Hepatocyte (in vitro differentiated cells): ENCODE data around the gene LDLRAD3. TPM values are rescaled to one million over a fixed set of nuclear protein-coding genes. Genes with fewer than 3 reads are reported as not detected.

ENCODE experiments used
- DNase-seq: peaks from one replicate; pipeline ENCODE4 v3.0.0-alpha.2; 2016; ENCODE audit warnings: low spot score
- H2AFZ ChIP-seq: fragments of 200-600 bp; sonication (generic); 2 replicates; pipeline ENCODE4 v1.6.0; 2016; ENCODE audit warnings: antibody characterized with exemption, mild to moderate bottlenecking
- H3K27ac ChIP-seq: fragments of 200-600 bp; sonication (generic); 2 replicates; pipeline ENCODE4 v1.5.1; 2016; ENCODE audit warnings: mild to moderate bottlenecking
- H3K27me3 ChIP-seq: fragments of 200-600 bp; sonication (generic); 2 replicates; pipeline ENCODE4 v1.6.1; 2016
- H3K36me3 ChIP-seq: fragments of 200-600 bp; sonication (generic); replicated peaks from 2 replicates; pipeline ENCODE4 v1.5.1; 2016; ENCODE audit warnings: low read depth; ENCODE audit not compliant: insufficient read depth
- H3K4me1 ChIP-seq: fragments of 200-600 bp; sonication (generic); 2 replicates; pipeline ENCODE4 v1.5.1; 2016; ENCODE audit warnings: mild to moderate bottlenecking, moderate library complexity; ENCODE audit not compliant: insufficient read depth
- H3K4me2 ChIP-seq: fragments of 200-600 bp; sonication (generic); 2 replicates; pipeline ENCODE4 v1.6.0; 2016
- H3K4me3 ChIP-seq: fragments of 200-600 bp; sonication (generic); 2 replicates; pipeline ENCODE4 v1.5.1; 2016; ENCODE audit warnings: mild to moderate bottlenecking
- H3K79me2 ChIP-seq: fragments of 200-600 bp; sonication (generic); 2 replicates; pipeline ENCODE4 v1.6.0; 2017; ENCODE audit warnings: mild to moderate bottlenecking
- H3K9me2 ChIP-seq: fragments of 200-600 bp; sonication (generic); replicated peaks from 2 replicates; pipeline ENCODE4 v1.6.0; 2017; ENCODE audit warnings: mild to moderate bottlenecking; ENCODE audit not compliant: insufficient read depth
- H3K9me3 ChIP-seq: fragments of 200-600 bp; sonication (generic); 2 replicates; pipeline ENCODE4 v1.5.1; 2016; ENCODE audit warnings: low read depth, mild to moderate bottlenecking
- H4K20me1 ChIP-seq: fragments of 200-600 bp; sonication (generic); 2 replicates; pipeline ENCODE4 v1.6.0; 2016; ENCODE audit warnings: mild to moderate bottlenecking; ENCODE audit not compliant: insufficient read depth, poor library complexity, severe bottlenecking
- CTCF ChIP-seq: fragments of 200-600 bp; sonication (generic); IDR thresholded peaks from 2 replicates; pipeline ENCODE4 v1.5.1; 2016; ENCODE audit warnings: antibody characterized with exemption, mild to moderate bottlenecking; ENCODE audit not compliant: poor library complexity
- EZH2 ChIP-seq: fragments of 200-600 bp; sonication (generic); IDR thresholded peaks from 2 replicates; pipeline ENCODE4 v1.6.1; 2016; ENCODE audit warnings: antibody characterized with exemption, mild to moderate bottlenecking, borderline replicate concordance
- EZH2phosphoT487 ChIP-seq: fragments of 200-600 bp; sonication (generic); IDR thresholded peaks from one replicate; pipeline ENCODE4 v1.6.1; 2018; ENCODE audit warnings: antibody characterized with exemption, mild to moderate bottlenecking, low read depth, moderate library complexity; ENCODE audit not compliant: unreplicated experiment, severe bottlenecking
- WGBS: methylation state at CpG from one replicate; pipeline ENCODE4 v1.1.6; 2016; ENCODE audit warnings: low lambda C conversion rate; ENCODE audit errors: missing lambda C conversion rate; 5-methylcytosine and 5-hydroxymethylcytosine counted together
- polyA plus RNA-seq: library from polyadenylated mRNA; unstranded; fragments of >200 nt; fragmentation: Nextera tagmentation; extraction: Ambion mirVana; gene quantifications from 2 replicates; pipeline ENCODE4 v1.2.1, GENCODE V29; 2016
- total RNA-seq: library from RNA; depleted of rRNA; stranded (reverse); fragments of >200 nt; gene quantifications from 2 replicates; pipeline ENCODE4 v1.2.3, GENCODE V29; 2014

Gene LDLRAD3
- total and polyA plus RNA-seq, 2 experiments from 2014 or later, result 12.2 TPM

- Histone ChIP-seq H3K9me2 (no peaks in the 10 kb centered on the region), H3K79me2 (peaks cover 25% of the 10 kb centered on the region), H3K27me3 (no peaks in the 10 kb centered on the region), H2AFZ (no peak overlapping the region), H3K9me3 (no peaks in the 10 kb centered on the region), H3K27ac (peak overlapping the region; percentile 64), H3K4me3 (no peak overlapping the region), H3K4me2 (no peak overlapping the region), H3K36me3 (no peaks in the 10 kb centered on the region), H4K20me1 (no peaks in the 10 kb centered on the region), H3K4me1 (peaks cover 22% of the 10 kb centered on the region)
- 96% methylated on average over 3 of the region's 3 CpGs for WGBS
- no peak for DNase-seq
- TF ChIP-seq CTCF (no peak), EZH2 (no peak), EZH2phosphoT487 (no peak)
Observed at GRCh38 chr11:35970445-35970844, 26.6 kb downstream of the LDLRAD3 start.

GRCh38 chr11:35971841-35972422, 28.1 kb downstream of the LDLRAD3 start:
- H3K27ac ChIP-seq, result no peak overlapping the region
- no peaks in the 10 kb centered on the region for H3K36me3 ChIP-seq
- H3K4me2 ChIP-seq, result no peak overlapping the region
- peaks cover 13% of the 10 kb centered on the region for H3K79me2 ChIP-seq
- no peak for DNase-seq
- no peaks in the 10 kb centered on the region for H4K20me1 ChIP-seq
- H3K4me3 ChIP-seq, result no peak overlapping the region
- H3K9me2 ChIP-seq, result no peaks in the 10 kb centered on the region
- H3K27me3 ChIP-seq, result no peaks in the 10 kb centered on the region
- WGBS, result 93% methylated on average over 5 of the region's 5 CpGs
- no peak overlapping the region for H2AFZ ChIP-seq
- H3K4me1 ChIP-seq, result peaks cover 22% of the 10 kb centered on the region
- TF ChIP-seq CTCF (no peak), EZH2phosphoT487 (no peak), EZH2 (no peak)
- no peaks in the 10 kb centered on the region for H3K9me3 ChIP-seq

- TF ChIP-seq EZH2phosphoT487, result no peak
- no peak for TF ChIP-seq EZH2
- no peak for TF ChIP-seq CTCF
- no peaks in the 10 kb centered on the region for H3K27me3 ChIP-seq
- no peaks in the 10 kb centered on the region for H3K9me2 ChIP-seq
- peaks cover 16% of the 10 kb centered on the region for H3K79me2 ChIP-seq
- H4K20me1 ChIP-seq, result no peaks in the 10 kb centered on the region
- H3K36me3 ChIP-seq, result no peaks in the 10 kb centered on the region
- 87% methylated on average over 3 of the region's 3 CpGs for WGBS
- H3K9me3 ChIP-seq, result no peaks in the 10 kb centered on the region
- peaks cover 8% of the 10 kb centered on the region for H3K4me1 ChIP-seq
- no peak overlapping the region for H2AFZ ChIP-seq
- no peak overlapping the region for H3K4me3 ChIP-seq
- H3K4me2 ChIP-seq, result no peak overlapping the region
- H3K27ac ChIP-seq, result no peak overlapping the region
- DNase-seq, result no peak
Observed at GRCh38 chr11:35974882-35975589, 31.2 kb downstream of the LDLRAD3 start.
